ENCODE data around the gene MS4A18.
A peak's percentile ranks its signal among the peaks of the same experiment; 100 is the strongest.
"Not testable (repeated sequence)": the region's sequence is repeated elsewhere in the genome, so short reads cannot be mapped to it uniquely, and the experiment has no call there.

MS4A18 gene

DNA sequence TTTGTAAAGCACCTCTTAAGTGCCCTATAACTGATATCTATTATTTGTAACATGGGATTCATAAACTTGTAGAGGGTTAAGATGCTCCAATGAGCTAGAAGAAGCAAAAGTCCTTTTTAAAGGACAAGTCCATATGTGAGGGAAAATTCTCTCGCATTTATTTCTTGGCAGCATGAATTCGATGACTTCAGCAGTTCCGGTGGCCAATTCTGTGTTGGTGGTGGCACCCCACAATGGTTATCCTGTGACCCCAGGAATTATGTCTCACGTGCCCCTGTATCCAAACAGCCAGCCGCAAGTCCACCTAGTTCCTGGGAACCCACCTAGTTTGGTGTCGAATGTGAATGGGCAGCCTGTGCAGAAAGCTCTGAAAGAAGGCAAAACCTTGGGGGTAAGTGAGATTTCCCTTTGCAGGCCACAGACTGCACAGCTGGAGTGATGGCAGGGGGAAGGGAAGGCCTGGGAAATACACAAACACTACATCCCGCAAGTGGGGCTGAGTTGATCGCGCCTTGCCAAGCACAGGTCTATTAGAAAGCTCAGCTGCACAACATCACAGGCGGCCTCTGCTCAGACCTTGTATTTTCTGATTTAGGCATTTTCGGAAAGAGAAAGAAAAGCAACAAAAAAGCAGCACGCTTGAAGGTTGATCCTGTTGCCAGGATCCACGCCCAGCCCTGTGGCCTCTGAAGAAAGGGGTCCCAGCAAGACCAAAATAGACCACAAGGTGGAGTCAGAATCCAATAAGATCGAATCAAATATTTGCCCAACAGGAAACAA, 23.6 kb upstream of the MS4A18 start:
- H3K4me1 ChIP-seq (ENCODE audit: insufficient read depth, insufficient read length) = peaks cover 3% of the 10 kb centered on the region
- no peaks in the 10 kb centered on the region for H3K36me3 ChIP-seq (ENCODE audit: insufficient read depth, insufficient read length, low read length)
- peak; percentile 46 for DNase-seq (ENCODE audit: low read depth, low spot score)
- peak overlapping the region; percentile 16 for H3K9ac ChIP-seq (ENCODE audit: insufficient read length, low read depth)
- H3K27me3 ChIP-seq (ENCODE audit: insufficient read depth, insufficient read length) = no peaks in the 10 kb centered on the region
- H3K4me3 ChIP-seq (ENCODE audit: insufficient read length, low read depth) = no peak overlapping the region
- no peaks in the 10 kb centered on the region for H3K9me3 ChIP-seq (ENCODE audit: insufficient read depth, low read length)
- no peak for TF ChIP-seq SUZ12 (IDR thresholded peaks at IDR 0.05; ENCODE audit: extremely low read depth, insufficient read depth, insufficient read length)
- TF ChIP-seq ZNF274 (IDR thresholded peaks at IDR 0.05; ENCODE audit: low read depth, low read length) = no peak
- TF ChIP-seq YY1 (IDR thresholded peaks at IDR 0.05; ENCODE audit: insufficient read depth, insufficient read length) = no peak

DNA sequence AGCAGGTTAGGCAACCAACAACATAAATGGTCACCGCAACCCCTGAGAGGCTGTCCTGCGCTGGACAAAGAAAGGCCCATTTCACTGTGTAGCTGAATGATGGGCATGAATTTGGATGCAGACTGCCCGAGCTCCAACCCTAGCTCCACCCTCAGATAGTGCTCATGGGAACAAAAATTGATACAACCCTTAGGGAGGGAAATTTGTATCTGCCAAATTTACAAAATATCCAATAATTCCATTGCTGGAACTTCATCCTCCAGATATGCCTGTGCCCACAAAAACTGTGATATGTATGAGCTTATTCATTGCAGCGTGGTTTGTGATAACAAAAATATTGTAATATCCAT, 23.1 kb upstream of the MS4A18 start:
- H3K36me3 ChIP-seq (ENCODE audit: insufficient read depth, insufficient read length, low read length) = no peaks in the 10 kb centered on the region
- TF ChIP-seq YY1 (IDR thresholded peaks at IDR 0.05; ENCODE audit: insufficient read depth, insufficient read length) (no peak), SUZ12 (IDR thresholded peaks at IDR 0.05; ENCODE audit: extremely low read depth, insufficient read depth, insufficient read length) (no peak), ZNF274 (IDR thresholded peaks at IDR 0.05; ENCODE audit: low read depth, low read length) (no peak)
- H3K9ac ChIP-seq (ENCODE audit: insufficient read length, low read depth) = no peak overlapping the region
- H3K4me1 ChIP-seq (ENCODE audit: insufficient read depth, insufficient read length) = peaks cover 3% of the 10 kb centered on the region
- H3K4me3 ChIP-seq (ENCODE audit: insufficient read length, low read depth) = no peak overlapping the region
- no peaks in the 10 kb centered on the region for H3K9me3 ChIP-seq (ENCODE audit: insufficient read depth, low read length)
- H3K27me3 ChIP-seq (ENCODE audit: insufficient read depth, insufficient read length) = no peaks in the 10 kb centered on the region
- DNase-seq (ENCODE audit: low read depth, low spot score) = no peak

DNA sequence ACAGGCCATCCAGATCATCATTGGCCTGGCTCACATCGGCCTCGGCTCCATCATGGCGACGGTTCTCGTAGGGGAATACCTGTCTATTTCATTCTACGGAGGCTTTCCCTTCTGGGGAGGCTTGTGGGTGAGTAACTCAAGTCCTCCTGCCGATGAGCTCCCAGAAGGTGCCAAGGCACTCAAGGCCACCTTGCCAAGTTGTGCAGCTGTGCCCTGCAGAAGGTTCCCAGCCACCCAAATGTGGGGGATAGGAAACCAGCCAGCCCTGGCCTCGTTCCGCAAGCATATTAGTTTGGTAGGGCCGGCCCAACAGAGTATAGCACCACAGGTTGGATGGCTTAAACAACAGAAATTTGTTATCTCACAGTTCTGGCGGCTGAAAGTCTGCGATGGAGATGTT, 21.1 kb upstream of the MS4A18 start:
- Histone ChIP-seq H3K4me3 (ENCODE audit: insufficient read length, low read depth) (no peak overlapping the region), H3K9me3 (ENCODE audit: insufficient read depth, low read length) (no peaks in the 10 kb centered on the region), H3K27me3 (ENCODE audit: insufficient read depth, insufficient read length) (no peaks in the 10 kb centered on the region), H3K4me1 (ENCODE audit: insufficient read depth, insufficient read length) (peaks cover 3% of the 10 kb centered on the region), H3K36me3 (ENCODE audit: insufficient read depth, insufficient read length, low read length) (no peaks in the 10 kb centered on the region), H3K9ac (ENCODE audit: insufficient read length, low read depth) (no peak overlapping the region)
- TF ChIP-seq ZNF274 (IDR thresholded peaks at IDR 0.05; ENCODE audit: low read depth, low read length) = no peak
- TF ChIP-seq YY1 (IDR thresholded peaks at IDR 0.05; ENCODE audit: insufficient read depth, insufficient read length) = no peak
- no peak for DNase-seq (ENCODE audit: low read depth, low spot score)

DNA sequence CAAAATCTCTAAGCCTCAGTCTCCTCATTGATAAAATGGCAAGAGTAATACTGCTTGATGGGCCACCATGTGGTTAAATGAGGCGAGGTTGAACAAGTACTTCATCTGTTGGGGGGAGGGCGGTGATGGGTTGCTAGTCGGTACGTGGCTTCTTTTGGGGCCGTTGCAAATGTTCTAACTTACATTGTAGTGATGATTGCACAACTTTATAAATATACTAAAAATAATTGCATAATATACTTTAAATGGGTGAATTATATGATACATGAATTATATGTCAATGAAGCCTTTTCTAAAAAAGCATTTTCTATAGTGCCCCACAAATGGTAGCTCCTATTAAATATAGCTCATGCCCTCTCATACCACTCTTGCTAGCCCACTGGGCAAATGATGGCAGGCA, 18.6 kb upstream of the MS4A18 start:
- DNase-seq (ENCODE audit: low read depth, low spot score) = no peak
- Histone ChIP-seq H3K9ac (ENCODE audit: insufficient read length, low read depth) (no peak overlapping the region), H3K27me3 (ENCODE audit: insufficient read depth, insufficient read length) (no peaks in the 10 kb centered on the region), H3K9me3 (ENCODE audit: insufficient read depth, low read length) (no peaks in the 10 kb centered on the region), H3K36me3 (ENCODE audit: insufficient read depth, insufficient read length, low read length) (no peaks in the 10 kb centered on the region), H3K4me1 (ENCODE audit: insufficient read depth, insufficient read length) (peaks cover 1% of the 10 kb centered on the region), H3K4me3 (ENCODE audit: insufficient read length, low read depth) (no peak overlapping the region)
- TF ChIP-seq ZNF274 (IDR thresholded peaks at IDR 0.05; ENCODE audit: low read depth, low read length) (no peak), YY1 (IDR thresholded peaks at IDR 0.05; ENCODE audit: insufficient read depth, insufficient read length) (no peak)

DNA sequence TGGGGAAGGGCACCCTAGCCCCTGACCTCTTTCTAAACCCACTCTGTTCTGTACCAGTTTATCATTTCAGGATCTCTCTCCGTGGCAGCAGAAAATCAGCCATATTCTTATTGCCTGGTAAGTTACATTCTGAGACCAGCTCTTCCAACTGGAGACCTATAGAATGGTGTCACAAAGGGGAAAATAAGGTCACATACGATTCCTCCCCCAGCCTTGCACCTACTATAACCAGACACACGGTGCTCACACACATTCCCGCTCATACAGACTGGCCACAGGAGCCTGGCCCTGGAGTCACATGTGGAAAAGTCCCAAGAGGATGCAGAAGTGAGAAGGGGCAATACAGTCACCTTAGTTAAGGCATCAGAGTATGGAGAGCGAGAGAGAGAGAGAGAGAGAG, 17.6 kb upstream of the MS4A18 start:
- no peak for DNase-seq (ENCODE audit: low read depth, low spot score)
- Histone ChIP-seq H3K9ac (ENCODE audit: insufficient read length, low read depth) (no peak overlapping the region), H3K4me3 (ENCODE audit: insufficient read length, low read depth) (no peak overlapping the region), H3K9me3 (ENCODE audit: insufficient read depth, low read length) (no peaks in the 10 kb centered on the region), H3K27me3 (ENCODE audit: insufficient read depth, insufficient read length) (no peaks in the 10 kb centered on the region), H3K36me3 (ENCODE audit: insufficient read depth, insufficient read length, low read length) (no peaks in the 10 kb centered on the region), H3K4me1 (ENCODE audit: insufficient read depth, insufficient read length) (no peaks in the 10 kb centered on the region)
- TF ChIP-seq ZNF274 (IDR thresholded peaks at IDR 0.05; ENCODE audit: low read depth, low read length) (no peak), SUZ12 (IDR thresholded peaks at IDR 0.05; ENCODE audit: extremely low read depth, insufficient read depth, insufficient read length) (no peak), YY1 (IDR thresholded peaks at IDR 0.05; ENCODE audit: insufficient read depth, insufficient read length) (no peak)

DNA sequence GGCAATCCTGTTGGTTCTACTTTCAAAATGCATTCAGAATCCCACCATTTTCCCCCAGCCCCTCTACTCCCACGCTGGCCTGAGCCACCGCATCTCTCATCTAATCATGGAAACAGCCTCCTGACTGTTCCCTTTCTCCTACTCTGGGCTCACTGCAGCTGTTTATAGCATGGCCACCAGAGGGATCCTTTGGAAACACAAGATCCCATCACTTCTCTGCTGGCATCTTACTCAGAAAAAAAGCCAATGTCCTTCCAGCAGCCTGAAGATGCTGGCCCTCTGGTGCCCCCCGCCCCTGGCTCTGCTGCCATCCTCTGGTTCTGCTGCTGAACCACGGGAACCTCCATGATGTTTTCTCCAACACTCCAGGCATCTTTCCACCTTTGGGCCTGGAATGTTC, 14.0 kb upstream of the MS4A18 start:
- Histone ChIP-seq H3K36me3 (ENCODE audit: insufficient read depth, insufficient read length, low read length) (no peaks in the 10 kb centered on the region), H3K9me3 (ENCODE audit: insufficient read depth, low read length) (no peaks in the 10 kb centered on the region), H3K4me1 (ENCODE audit: insufficient read depth, insufficient read length) (no peaks in the 10 kb centered on the region), H3K4me3 (ENCODE audit: insufficient read length, low read depth) (no peak overlapping the region), H3K9ac (ENCODE audit: insufficient read length, low read depth) (no peak overlapping the region), H3K27me3 (ENCODE audit: insufficient read depth, insufficient read length) (no peaks in the 10 kb centered on the region)
- TF ChIP-seq ZNF274 (IDR thresholded peaks at IDR 0.05; ENCODE audit: low read depth, low read length) (no peak), YY1 (IDR thresholded peaks at IDR 0.05; ENCODE audit: insufficient read depth, insufficient read length) (no peak), SUZ12 (IDR thresholded peaks at IDR 0.05; ENCODE audit: extremely low read depth, insufficient read depth, insufficient read length) (no peak)
- peak; percentile 15 for DNase-seq (ENCODE audit: low read depth, low spot score)

DNA sequence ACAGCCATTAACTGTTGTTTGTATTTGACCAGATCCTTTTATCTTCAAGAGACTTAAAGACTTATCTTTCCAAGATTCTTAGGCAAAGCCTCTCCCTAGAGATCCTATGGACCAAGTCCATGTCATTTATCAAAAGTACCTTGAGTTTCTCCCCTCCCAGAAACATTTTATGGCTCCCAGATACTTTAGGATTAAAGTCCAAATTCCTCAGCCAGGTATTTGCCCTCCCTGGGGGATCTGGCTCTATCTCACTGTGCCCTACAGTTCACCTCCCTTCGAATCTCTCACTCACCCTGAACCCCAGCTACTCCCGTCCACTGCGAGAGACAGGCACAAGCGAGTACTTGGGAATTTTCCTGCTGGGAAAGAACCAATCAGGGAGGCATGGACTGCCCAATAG, 13.2 kb upstream of the MS4A18 start:
- Histone ChIP-seq H3K4me3 (ENCODE audit: insufficient read length, low read depth) (no peak overlapping the region), H3K4me1 (ENCODE audit: insufficient read depth, insufficient read length) (no peaks in the 10 kb centered on the region), H3K36me3 (ENCODE audit: insufficient read depth, insufficient read length, low read length) (no peaks in the 10 kb centered on the region), H3K27me3 (ENCODE audit: insufficient read depth, insufficient read length) (no peaks in the 10 kb centered on the region), H3K9me3 (ENCODE audit: insufficient read depth, low read length) (no peaks in the 10 kb centered on the region), H3K9ac (ENCODE audit: insufficient read length, low read depth) (no peak overlapping the region)
- no peak for TF ChIP-seq SUZ12 (IDR thresholded peaks at IDR 0.05; ENCODE audit: extremely low read depth, insufficient read depth, insufficient read length)
- DNase-seq (ENCODE audit: low read depth, low spot score) = no peak

DNA sequence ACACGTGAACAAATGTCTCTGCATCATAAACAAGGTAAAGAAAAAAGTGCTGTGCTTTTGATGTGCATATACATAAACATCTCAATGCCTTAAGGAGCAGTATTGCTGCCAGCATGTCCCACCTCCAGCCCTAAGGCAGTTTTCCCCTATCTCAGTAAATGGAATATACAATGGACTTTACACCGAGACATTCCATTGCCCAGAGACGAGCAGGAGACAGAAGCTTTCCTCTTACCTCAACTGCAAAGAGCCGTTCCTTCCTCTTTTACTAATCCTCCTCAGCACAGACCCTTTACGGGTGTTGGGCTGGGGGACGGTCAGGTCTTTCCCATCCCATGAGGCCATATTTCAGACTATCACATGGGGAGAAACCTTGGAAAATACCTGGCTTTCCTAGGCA, 11.1 kb upstream of the MS4A18 start:
- H3K4me3 ChIP-seq (ENCODE audit: insufficient read length, low read depth); H3K36me3 ChIP-seq (ENCODE audit: insufficient read depth, insufficient read length, low read length); H3K27me3 ChIP-seq (ENCODE audit: insufficient read depth, insufficient read length); H3K4me1 ChIP-seq (ENCODE audit: insufficient read depth, insufficient read length); DNase-seq (ENCODE audit: low read depth, low spot score); H3K9me3 ChIP-seq (ENCODE audit: insufficient read depth, low read length); H3K9ac ChIP-seq (ENCODE audit: insufficient read length, low read depth): not testable (repeated sequence)

Measured in NT2/D1 (cell line).